Stimulated activated CD8-positive, alpha-beta memory T cell treated with anti-CD3 and anti-CD28 coated beads, Interleukin-7, amount 100 ng/mL, for 1 hour (primary cell): ENCODE measurements around the gene ZCCHC17.
A peak's percentile ranks its signal among the peaks of the same experiment; 100 is the strongest.

Experiments used
- DNase-seq, 2 donors: peaks; one replicate each; pipeline ENCODE4 v3.0.0-alpha.2; 2020; ENCODE audit warnings: low read depth in 2 of 2

Gene ZCCHC17

GRCh38 chr1:31394584-31395193 is 97.9 kb downstream of the ZCCHC17 start:
- peak; percentile 40 to 68 for DNase-seq

DNA sequence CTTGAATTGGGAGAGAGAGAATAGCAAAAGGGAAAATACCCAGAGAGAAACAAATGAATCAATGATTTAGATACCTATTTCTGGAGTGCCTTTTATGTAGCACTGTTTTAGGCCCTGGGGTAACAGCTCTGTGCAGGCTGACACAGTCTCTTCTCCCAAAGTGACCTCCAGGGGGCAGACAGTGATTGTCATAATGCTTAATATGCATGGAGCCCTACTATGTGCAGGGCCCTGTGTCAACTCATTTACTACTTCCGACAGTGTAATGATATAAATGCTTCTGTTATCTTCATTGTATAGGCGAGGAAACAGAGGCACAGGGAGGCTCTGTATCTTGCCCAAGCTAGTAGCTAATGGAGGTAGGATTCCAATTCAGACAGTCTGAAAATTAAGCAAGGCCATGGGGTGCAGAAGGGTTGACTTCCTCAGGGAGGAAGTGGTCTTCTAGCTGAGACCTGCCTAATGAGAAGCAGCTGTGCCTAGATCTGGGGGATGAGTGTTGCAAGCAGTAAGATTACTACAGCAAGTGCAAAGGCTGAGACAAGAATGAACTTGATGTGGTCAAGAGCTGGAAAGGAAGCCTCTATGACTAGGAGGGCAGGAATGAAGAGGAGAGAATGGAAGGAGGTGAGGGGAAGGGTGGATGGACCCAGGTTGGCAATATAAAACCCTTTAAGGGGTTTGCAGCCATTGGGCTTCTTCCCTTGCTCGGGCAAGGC is 100.0 kb downstream of the ZCCHC17 start:
- no peak for DNase-seq

DNA sequence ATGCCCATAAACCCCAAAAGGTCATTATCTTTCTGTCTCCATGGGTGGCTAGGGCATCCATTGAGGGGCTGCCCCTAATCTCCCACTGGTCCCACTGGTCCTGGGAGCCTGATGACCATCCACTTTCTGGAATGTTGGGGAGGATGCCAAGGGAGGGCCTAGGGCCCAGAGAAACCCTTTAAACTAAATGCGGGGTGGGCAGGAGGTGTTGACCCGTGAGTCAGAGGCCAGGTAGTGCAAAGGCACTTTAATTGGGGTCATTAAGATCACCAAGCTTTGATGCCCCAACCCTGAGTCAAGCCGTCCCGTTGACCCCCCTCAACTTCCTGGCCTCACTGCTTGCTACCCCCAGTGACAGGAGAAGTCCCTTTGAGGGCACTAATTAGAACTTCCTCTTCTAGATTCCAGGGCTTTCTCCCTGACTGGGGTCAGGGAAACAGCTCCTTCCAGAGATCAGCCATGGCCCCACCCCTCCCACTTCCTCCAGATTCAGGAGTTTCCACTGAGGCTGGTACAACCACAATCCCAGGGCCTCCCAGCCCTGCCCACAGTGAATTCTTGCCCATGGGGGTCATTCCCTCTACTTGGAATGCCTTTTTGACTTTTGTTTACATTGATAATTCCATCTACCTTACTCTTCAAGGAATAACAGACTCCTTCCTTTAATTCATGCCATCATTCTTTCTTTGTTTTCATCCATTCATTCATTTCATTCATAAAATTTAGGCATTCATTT is 100.7 kb downstream of the ZCCHC17 start:
- DNase-seq = no peak

DNA sequence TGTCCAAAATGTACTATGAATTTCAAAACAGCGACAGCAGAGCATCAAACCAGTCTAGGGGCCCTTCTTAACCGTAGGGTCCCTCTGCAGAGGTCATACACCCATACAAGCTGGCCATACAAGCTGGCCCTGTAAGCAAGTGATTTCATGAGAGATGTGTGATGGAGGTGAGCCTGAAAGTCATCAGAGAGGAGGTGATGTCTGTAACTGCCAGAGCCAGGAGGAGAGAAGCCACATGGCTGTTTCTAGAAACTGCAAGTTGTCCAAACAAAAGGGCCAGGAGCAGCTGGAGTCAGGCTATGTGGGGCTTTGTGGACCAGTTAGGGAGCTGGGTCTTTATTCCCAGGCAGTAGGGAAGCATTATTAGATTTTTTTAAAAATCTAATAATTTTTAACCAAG is 101.4 kb downstream of the ZCCHC17 start:
- DNase-seq = no peak

GRCh38 chr1:31399976-31400375 is 103.1 kb downstream of the ZCCHC17 start:
- no peak for DNase-seq

DNA sequence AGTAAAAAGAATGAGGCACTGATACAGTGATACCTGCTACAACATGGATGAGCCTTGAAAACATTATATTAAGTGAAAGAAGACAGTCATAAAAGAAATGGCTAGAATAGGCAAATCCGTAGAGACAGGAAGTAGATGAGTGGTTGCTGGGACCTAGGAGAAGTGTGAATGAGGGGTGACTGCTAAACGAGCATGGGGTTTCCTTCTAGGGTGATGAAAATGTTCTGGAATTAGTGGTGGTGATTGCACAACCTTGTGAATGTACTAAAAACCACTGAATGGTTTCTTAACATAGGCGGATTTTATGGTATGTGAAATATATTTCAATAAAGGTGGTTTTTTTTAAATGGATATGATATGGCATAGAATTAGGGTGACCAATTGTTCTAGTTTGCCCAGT is 103.6 kb downstream of the ZCCHC17 start:
- DNase-seq = no peak

DNA sequence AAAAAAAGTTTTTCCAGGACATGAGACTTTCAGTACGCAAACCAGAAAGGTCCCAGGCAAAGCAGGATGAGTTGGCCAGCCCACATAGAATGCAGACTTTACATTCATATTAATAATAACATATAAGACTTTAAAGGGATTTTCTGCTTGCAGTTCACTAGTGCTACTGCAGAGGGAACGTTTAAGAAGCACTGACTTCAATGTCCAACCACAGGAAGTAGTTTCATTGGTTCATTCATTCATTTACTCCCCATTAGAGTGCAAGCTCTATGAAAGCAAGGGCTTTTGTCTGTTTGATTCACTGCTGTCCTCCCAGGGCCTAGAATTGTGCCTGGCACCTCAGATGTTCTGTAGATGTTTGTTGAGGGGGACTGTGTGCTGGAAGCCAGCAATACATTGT is 104.4 kb downstream of the ZCCHC17 start:
- no peak for DNase-seq

DNA sequence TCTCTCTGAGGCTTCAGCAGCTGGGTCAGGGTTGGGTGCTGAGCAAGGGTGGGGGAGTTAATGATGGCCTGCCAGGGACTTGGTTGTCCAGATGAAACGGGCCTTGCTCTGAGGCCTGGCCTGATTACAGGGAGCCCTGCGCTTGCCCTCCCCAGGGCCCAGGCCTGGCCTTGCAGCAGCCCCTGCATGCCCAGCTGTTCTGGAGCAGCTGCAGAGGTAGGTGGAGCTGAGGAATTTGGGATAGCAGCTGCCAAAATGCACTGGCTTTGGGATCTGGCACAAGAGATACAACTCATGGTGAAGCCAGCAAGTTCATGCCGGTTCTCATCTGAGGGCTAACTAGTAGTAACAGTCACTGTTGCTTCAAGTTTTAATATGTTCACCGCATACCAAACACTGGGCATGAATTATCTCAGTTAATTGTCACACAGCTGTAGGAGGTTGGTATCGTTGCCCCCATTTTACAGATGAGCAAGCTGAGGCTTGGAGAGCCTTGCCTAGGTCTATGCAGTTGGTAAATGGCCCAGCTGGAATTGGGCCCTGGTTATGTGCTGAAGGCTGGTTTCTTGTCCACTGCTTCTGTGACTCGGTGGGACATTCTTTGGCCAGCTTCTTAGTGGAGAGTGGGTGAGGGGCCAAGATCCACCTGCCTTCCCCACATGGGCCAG is 108.9 kb downstream of the ZCCHC17 start:
- DNase-seq = no peak

DNA sequence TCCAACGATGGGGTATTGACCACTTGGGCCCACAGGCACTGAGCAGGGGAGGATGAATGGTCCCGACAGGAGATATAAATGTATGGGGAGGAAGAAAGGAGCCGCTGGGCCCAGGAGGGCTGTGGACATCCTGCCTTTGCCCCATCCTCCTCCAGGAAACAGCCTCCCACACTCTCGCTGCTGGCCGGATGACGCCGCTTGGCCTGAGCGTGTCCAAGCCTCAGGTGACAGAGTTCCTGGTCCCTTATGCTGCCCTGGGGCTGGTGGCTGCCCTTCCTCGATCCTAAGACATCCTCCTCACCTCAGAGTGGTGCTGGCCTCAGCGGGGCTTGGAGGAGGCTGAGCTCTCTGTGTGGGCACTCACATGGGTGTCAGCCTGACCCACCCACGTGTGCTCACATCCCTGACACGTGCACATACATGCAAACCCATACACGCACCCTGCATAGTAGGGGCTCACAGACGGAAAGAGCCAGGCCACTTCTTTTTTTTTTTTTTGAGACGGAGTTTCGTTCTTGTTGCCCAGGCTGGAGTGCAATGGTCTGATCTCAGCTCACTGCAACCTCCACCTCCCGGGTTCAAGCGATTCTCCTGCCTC is 110.3 kb downstream of the ZCCHC17 start:
- no peak for DNase-seq

- no peak for DNase-seq
Observed at GRCh38 chr1:31408788-31409318, 112.0 kb downstream of the ZCCHC17 start.

DNA sequence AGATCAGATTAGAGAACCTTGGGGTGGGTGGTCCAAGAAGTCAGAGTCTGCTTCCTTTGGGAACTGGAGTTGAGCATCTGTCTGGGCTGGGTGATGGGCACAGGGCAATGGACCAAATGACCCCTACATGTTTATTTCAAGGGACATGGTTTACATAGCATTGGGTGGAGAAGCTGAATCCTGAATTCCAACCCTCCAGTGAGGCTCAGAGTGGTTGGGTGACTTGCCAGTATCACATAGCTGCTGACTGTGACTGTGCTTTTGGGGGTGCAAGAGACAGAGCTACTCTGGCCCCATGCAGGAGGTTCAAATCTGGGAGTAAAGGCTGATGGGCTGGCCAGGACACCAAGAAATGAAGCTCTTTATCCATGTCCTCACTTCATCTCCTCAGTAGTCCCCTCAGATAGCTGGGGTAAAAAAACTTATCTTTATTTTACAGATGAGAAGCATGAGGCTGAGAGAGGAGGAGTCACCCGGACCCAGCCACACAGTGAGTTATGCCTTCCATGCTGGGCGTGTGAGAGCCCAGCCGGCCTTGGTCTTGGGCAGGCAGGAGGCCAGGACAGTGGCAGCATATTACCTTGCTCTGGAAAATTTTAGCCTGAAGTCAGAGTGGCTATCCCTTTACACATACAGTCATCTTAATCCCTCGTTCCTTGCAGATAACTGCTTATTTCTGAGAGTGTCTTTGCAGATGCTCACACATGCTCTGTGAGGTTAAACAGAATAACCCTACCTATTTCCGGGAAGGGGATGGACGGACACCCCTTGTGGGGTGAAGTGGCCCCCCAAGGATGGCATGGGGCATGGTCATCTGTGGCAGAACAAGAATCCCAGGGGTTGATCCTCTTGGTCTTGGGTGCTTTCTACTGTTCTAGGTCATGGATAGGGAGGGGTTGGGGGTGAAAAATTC is 113.4 kb downstream of the ZCCHC17 start:
- no peak for DNase-seq

DNA sequence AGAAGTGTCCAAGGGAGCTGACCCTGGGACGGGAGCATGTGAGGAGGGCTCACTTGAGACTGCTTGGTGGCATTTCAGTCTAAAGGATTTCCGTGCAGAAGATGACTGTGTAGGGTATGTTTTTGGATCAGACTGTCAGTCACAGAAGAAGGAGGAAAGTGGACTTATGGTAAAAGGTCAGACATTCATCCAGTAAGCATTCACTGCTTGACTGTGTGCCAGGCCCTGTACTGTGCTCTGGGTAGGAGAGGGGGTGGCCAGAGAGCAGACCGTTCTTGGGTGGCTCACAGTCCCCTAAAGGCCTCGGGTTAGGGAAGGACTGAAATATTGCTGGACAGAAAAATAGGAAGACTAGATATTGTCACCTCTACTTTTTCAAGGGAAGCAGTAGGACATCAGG is 114.0 kb downstream of the ZCCHC17 start:
- DNase-seq = no peak

GRCh38 chr1:31412205-31412604 is 115.4 kb downstream of the ZCCHC17 start:
- DNase-seq = no peak

DNA sequence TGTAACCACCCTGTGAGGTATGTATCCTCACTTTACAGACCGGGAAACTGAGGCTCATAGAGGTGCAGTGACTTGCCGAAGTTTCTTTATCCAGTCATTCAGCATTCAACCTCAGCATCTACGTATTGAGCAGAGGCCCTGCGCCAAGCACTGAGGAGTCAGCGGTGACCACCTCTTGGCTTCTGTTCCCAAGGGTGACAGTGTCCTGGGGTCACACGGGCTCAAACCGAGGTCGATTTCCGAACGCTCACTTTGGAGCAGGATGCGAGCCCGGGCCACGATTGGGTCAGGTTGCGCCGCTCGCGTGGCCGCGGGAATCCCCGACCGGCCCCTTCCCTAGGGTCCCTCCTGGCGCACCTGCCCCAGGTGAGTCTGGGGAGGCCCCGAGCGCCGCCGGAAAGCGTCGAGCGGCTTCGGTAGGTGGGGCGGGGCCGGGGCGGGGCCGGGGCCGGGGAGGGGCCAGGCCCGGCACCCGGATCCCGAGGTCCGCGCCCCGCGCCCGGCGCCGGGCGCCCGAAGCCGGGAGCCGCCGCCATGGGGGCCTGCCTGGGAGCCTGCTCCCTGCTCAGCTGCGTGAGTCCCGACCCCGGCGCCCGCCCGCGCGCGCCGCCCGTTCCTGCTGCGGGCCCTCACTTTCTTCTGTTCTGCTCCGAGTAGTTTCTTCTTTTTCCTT is 116.0 kb downstream of the ZCCHC17 start, which contains the start of gene SERINC2:
Gene SERINC2 (plus strand): TSS at position 482 of the 673 bp plus-strand sequence. CDS start 53 bp downstream, at position 535.
- DNase-seq = no peak

GRCh38 chr1:31413405-31414001 is 116.7 kb downstream of the ZCCHC17 start:
- DNase-seq = no peak
